HCT116 (cell line): ENCODE results near the gene PAX8. TPM values are rescaled to one million over a fixed set of nuclear protein-coding genes. Genes with fewer than 3 reads are reported as not detected.

ENCODE experiments used
- ATAC-seq: fragments of 200-7000 bp; cut with Tn5 transposase; 2 replicates; pipeline ENCODE4 v1.9.1; 2020; ENCODE audit warnings: mild to moderate bottlenecking, moderate library complexity
- BruUV-seq: library from RNA; stranded (reverse); fragments of 400-500 nt; replicated peaks from 2 replicates; lab custom pipeline; 2021; lab: Mats Ljungman, UMichigan
- CTCF ChIA-PET: fragments of 300-600 bp; sonication (Branson Sonifier 250); formaldehyde crosslinking; loops from one replicate; lab custom pipeline; 2021; ENCODE audit warnings: antibody characterized with exemption; lab: Charles Lee
- POLR2A ChIA-PET: fragments of 300-600, 350-600 bp; sonication (Branson Sonifier 250); formaldehyde crosslinking; loops from one replicate; lab custom pipeline; 2021; ENCODE audit warnings: antibody characterized with exemption; lab: Charles Lee
- RAD21 ChIA-PET, 2 experiments: fragments of 300-600 bp; sonication (Branson Sonifier 250); formaldehyde crosslinking; loops; one replicate each; lab custom pipeline; 2023; ENCODE audit warnings: low total read pairs in 2 of 2; ENCODE audit not compliant: uncharacterized antibody in 2 of 2, unreplicated experiment in 2 of 2, low non-redundant PET in 1 of 2; lab: Charles Lee
- DNase-seq: peaks from one replicate; pipeline ENCODE4 v3.0.0-alpha.2; 2010; ENCODE audit warnings: low read depth, low spot score
- H2AFZ ChIP-seq: fragments of 200-600 bp; shearing (Covaris generic), sonication (generic); 2 replicates; pipeline ENCODE4 v1.6.1; 2017; ENCODE audit warnings: low read depth, mixed run types, mixed read lengths, antibody characterized with exemption, low read length; ENCODE audit not compliant: poor library complexity, severe bottlenecking
- H3K27ac ChIP-seq: 2 replicates; pipeline ENCODE4 v1.5.1; 2012; ENCODE audit warnings: low read depth, low read length
- H3K27me3 ChIP-seq: fragments of 200-600 bp; sonication (generic); 2 replicates; pipeline ENCODE4 v1.6.1; 2016; ENCODE audit warnings: mixed run types, low read length, mixed read lengths; ENCODE audit not compliant: insufficient read depth
- H3K36me3 ChIP-seq, 2 experiments: fragments of 200-500 bp in 1 of 2; fragments of 200-600 bp in 1 of 2; sonication (Bioruptor generic) in 1 of 2; sonication (generic) in 1 of 2; 2 replicates each; pipeline versions ENCODE4 v1.5.1 to v1.6.1; 2014 to 2016; ENCODE audit warnings: low read length in 2 of 2, inconsistent platforms in 1 of 2, mixed read lengths in 1 of 2, mixed run types in 1 of 2; ENCODE audit not compliant: insufficient read depth in 2 of 2, control insufficient read depth in 1 of 2
- H3K4me1 ChIP-seq, 2 experiments: fragments of 200-600 bp in 1 of 2; sonication (generic) in 1 of 2; 2 replicates each; pipeline versions ENCODE4 v1.5.1 to v1.6.1; 2012 to 2017; ENCODE audit warnings: low read length in 2 of 2, inconsistent platforms in 1 of 2, mild to moderate bottlenecking in 1 of 2, mixed read lengths in 1 of 2, mixed run types in 1 of 2, moderate library complexity in 1 of 2; ENCODE audit not compliant: insufficient read depth in 2 of 2, control insufficient read depth in 1 of 2
- H3K4me2 ChIP-seq: fragments of 200-600 bp; sonication (generic); 2 replicates; pipeline ENCODE4 v1.6.1; 2017; ENCODE audit warnings: mixed run types, low read length, mixed read lengths
- H3K4me3 ChIP-seq, 2 experiments: fragments of 200-600 bp in 1 of 2; sonication (generic) in 1 of 2; replicated peaks in 1 of 2; 2 replicates each; pipeline ENCODE4 v1.5.1; 2011 to 2016; ENCODE audit warnings: low read length in 2 of 2, control low read depth in 1 of 2, low read depth in 1 of 2, mild to moderate bottlenecking in 1 of 2, mixed read lengths in 1 of 2, mixed run types in 1 of 2
- H3K79me2 ChIP-seq: fragments of 200-600 bp; sonication (generic); 2 replicates; pipeline ENCODE4 v1.6.1; 2017; ENCODE audit warnings: mild to moderate bottlenecking, mixed run types, low read length, moderate library complexity, mixed read lengths; ENCODE audit not compliant: insufficient read depth
- H3K9ac ChIP-seq: fragments of 200-600 bp; sonication (generic); 2 replicates; pipeline ENCODE4 v1.6.1; 2016; ENCODE audit warnings: low read length, mixed read lengths
- H3K9me2 ChIP-seq: fragments of 200-600 bp; sonication (generic), shearing (Covaris generic); 2 replicates; pipeline ENCODE4 v1.6.1; 2017; ENCODE audit warnings: mixed run types, mild to moderate bottlenecking, moderate library complexity; ENCODE audit not compliant: insufficient read depth
- H3K9me3 ChIP-seq, 2 experiments: fragments of 200-500 bp in 1 of 2; fragments of 200-600 bp in 1 of 2; sonication (Bioruptor generic) in 1 of 2; sonication (generic) in 1 of 2; 2 replicates each; pipeline ENCODE4 v1.6.1; 2014 to 2017; ENCODE audit warnings: low read length in 2 of 2, mixed read lengths in 2 of 2, inconsistent platforms in 1 of 2, low read depth in 1 of 2, mild to moderate bottlenecking in 1 of 2, mixed run types in 1 of 2, moderate library complexity in 1 of 2; ENCODE audit not compliant: control insufficient read depth in 1 of 2, insufficient read depth in 1 of 2
- H4K20me1 ChIP-seq: fragments of 200-600 bp; sonication (generic), shearing (Covaris generic); 2 replicates; pipeline ENCODE4 v1.6.1; 2017; ENCODE audit warnings: mixed run types, mild to moderate bottlenecking, moderate library complexity; ENCODE audit not compliant: insufficient read depth
- ATF3 ChIP-seq: IDR thresholded peaks from 2 replicates; pipeline ENCODE4 v1.6.1; 2012
- CEBPB ChIP-seq: IDR thresholded peaks from 2 replicates; pipeline ENCODE4 v1.6.1; 2012; ENCODE audit warnings: low read depth
- CTCF ChIP-seq, 3 experiments: fragments of 200-600 bp in 1 of 3; sonication (generic) in 1 of 3; IDR thresholded peaks in 2 of 3; conservative IDR thresholded peaks in 1 of 3; 2 replicates each; pipeline ENCODE4 v1.5.1; 2012 to 2017; ENCODE audit warnings: low read depth in 2 of 3, low read length in 2 of 3, antibody characterized with exemption in 1 of 3, borderline replicate concordance in 1 of 3, control low read depth in 1 of 3, mild to moderate bottlenecking in 1 of 3, mixed read lengths in 1 of 3, mixed run types in 1 of 3, moderate library complexity in 1 of 3; ENCODE audit not compliant: insufficient read depth in 1 of 3
- EZH2 ChIP-seq: fragments of 200-600 bp; sonication (generic); IDR thresholded peaks from 2 replicates; pipeline ENCODE4 v1.6.1; 2017; ENCODE audit warnings: antibody characterized with exemption, mixed run types
- POLR2A ChIP-seq: IDR thresholded peaks from 2 replicates; pipeline ENCODE4 v1.7.0; 2011; ENCODE audit warnings: borderline replicate concordance; ENCODE audit not compliant: insufficient read depth, insufficient read length; ENCODE audit errors: extremely low read depth
- POLR2AphosphoS5 ChIP-seq: IDR thresholded peaks from 2 replicates; pipeline ENCODE4 v1.6.1; 2011; ENCODE audit warnings: mild to moderate bottlenecking, low read depth, low read length, moderate library complexity
- RAD21 ChIP-seq: IDR thresholded peaks from 2 replicates; pipeline ENCODE4 v1.6.1; 2012; ENCODE audit warnings: low read depth, mild to moderate bottlenecking
- REST ChIP-seq: IDR thresholded peaks from 2 replicates; pipeline ENCODE4 v1.6.1; 2012; ENCODE audit warnings: low read depth
- SIN3A ChIP-seq: IDR thresholded peaks from 2 replicates; pipeline ENCODE4 v1.6.1; 2012; ENCODE audit warnings: low read depth
- TCF7L2 ChIP-seq: IDR thresholded peaks from 2 replicates; pipeline ENCODE4 v1.7.0; 2011; ENCODE audit warnings: borderline replicate concordance, inconsistent platforms; ENCODE audit not compliant: insufficient read depth, insufficient read length; ENCODE audit errors: extremely low read depth
- YY1 ChIP-seq: IDR thresholded peaks from 2 replicates; pipeline ENCODE4 v1.6.1; 2011; ENCODE audit warnings: low read length, low read depth, moderate library complexity, mild to moderate bottlenecking; ENCODE audit not compliant: insufficient replicate concordance; ENCODE audit errors: extremely low read depth
- ZBTB33 ChIP-seq: IDR thresholded peaks from 2 replicates; pipeline ENCODE4 v1.6.1; 2011; ENCODE audit warnings: mild to moderate bottlenecking, low read length, moderate library complexity; ENCODE audit not compliant: insufficient replicate concordance; ENCODE audit errors: extremely low read depth
- ZFX ChIP-seq: fragments of 450-650 bp; IDR thresholded peaks from 2 replicates; pipeline ENCODE4 v1.6.1; 2017
- intact Hi-C: fragments of 100-400 bp; cut with micrococcal nuclease; formaldehyde crosslinking; loops from 2 replicates; pipeline ENCODE4 v1.10.0; 2022
- total RNA-seq: library from RNA; stranded (reverse); gene quantifications from one replicate; pipeline ENCODE4 v1.2.1, GENCODE V29; 2021; ENCODE audit not compliant: unreplicated experiment

PAX8 gene
- total RNA-seq, 1 experiment from 2014 or later: 4.4 TPM

GRCh38 chr2:113182471-113183260 is 96.1 kb downstream of the PAX8 start:
- ChIA-PET RAD21 (no interaction called here), POLR2A (no interaction called here), CTCF (no interaction called here)
- no TSS peak for BruUV-seq
- H3K9me2 ChIP-seq: no peaks in the 10 kb centered on the region
- H3K36me3 ChIP-seq: no peaks in the 10 kb centered on the region
- no peak overlapping the region for H3K27ac ChIP-seq
- intact Hi-C loops: no loop called here
- no peaks in the 10 kb centered on the region; a peak in 1 of 4 replicates for H3K4me1 ChIP-seq
- H3K9ac ChIP-seq: no peak overlapping the region
- no peak overlapping the region for H2AFZ ChIP-seq
- no peak for TF ChIP-seq CEBPB
- no peak for TF ChIP-seq POLR2A
- no peak for TF ChIP-seq ATF3
- no peak for TF ChIP-seq POLR2AphosphoS5
- TF ChIP-seq TCF7L2: no peak
- no peak for TF ChIP-seq ZFX
- no peak for TF ChIP-seq YY1
- TF ChIP-seq EZH2: no peak
- TF ChIP-seq SIN3A: no peak
- no peak for TF ChIP-seq REST
- no peak for TF ChIP-seq CTCF (IDR thresholded peaks at IDR 0.05 in 2 of 3, conservative IDR thresholded peaks at IDR 0.05 in 1 of 3; ENCODE audit: borderline replicate concordance in 1 of 3, insufficient read depth in 1 of 3, low read depth in 2 of 3, low read length in 2 of 3)
- TF ChIP-seq ZBTB33: no peak
- no peak for TF ChIP-seq RAD21
- ATAC-seq (no peak), DNase-seq (no peak)
- H3K4me3 ChIP-seq: no peak overlapping the region
- H3K4me2 ChIP-seq: no peak overlapping the region
- no peaks in the 10 kb centered on the region for H3K9me3 ChIP-seq
- no peaks in the 10 kb centered on the region for H4K20me1 ChIP-seq
- no peaks in the 10 kb centered on the region for H3K27me3 ChIP-seq
- no peaks in the 10 kb centered on the region for H3K79me2 ChIP-seq
